HEK293 (cell line): ENCODE results near the gene CCDC112.
A peak's percentile ranks its signal among the peaks of the same experiment; 100 is the strongest.

Experiments used
- CTCF ChIA-PET: fragments of 350-600 bp; formaldehyde crosslinking; extraction: SDS; loops from one replicate; lab custom pipeline; 2021; ENCODE audit warnings: antibody characterized with exemption; lab: Yijun Ruan, JAX
- POLR2A ChIA-PET: fragments of 300-600 bp; formaldehyde crosslinking; extraction: SDS; loops from one replicate; lab custom pipeline; 2020; ENCODE audit warnings: antibody characterized with exemption, inconsistent platforms; lab: Yijun Ruan, JAX
- H3K27ac ChIP-seq: fragments of 200-500 bp; sonication (Bioruptor generic); 2 replicates; pipeline ENCODE4 v1.5.1; 2014; ENCODE audit warnings: low read depth, low read length, control low read depth, inconsistent platforms; ENCODE audit errors: extremely low read depth
- H3K36me3 ChIP-seq, 2 experiments: fragments of 200-500 bp in 1 of 2; sonication (Bioruptor generic) in 1 of 2; 1 replicate in 1 of 2; 2 replicates in 1 of 2; pipeline ENCODE4 v1.5.1; 2014 to 2017; ENCODE audit warnings: inconsistent platforms in 2 of 2, low read length in 2 of 2; ENCODE audit not compliant: control insufficient read depth in 2 of 2, insufficient read depth in 1 of 2
- H3K4me1 ChIP-seq: fragments of 200-500 bp; sonication (Bioruptor generic); 2 replicates; pipeline ENCODE4 v1.5.1; 2014; ENCODE audit warnings: mild to moderate bottlenecking, low read length, inconsistent platforms; ENCODE audit not compliant: control insufficient read depth, insufficient read depth
- H3K4me3 ChIP-seq: 2 replicates; pipeline ENCODE4 v1.5.1; 2011; ENCODE audit warnings: low read depth, mild to moderate bottlenecking, control low read depth, low read length, moderate library complexity
- H3K9me3 ChIP-seq: fragments of 200-500 bp; sonication (Bioruptor generic); 2 replicates; pipeline ENCODE4 v1.5.1; 2014; ENCODE audit warnings: low read depth, low read length, inconsistent platforms; ENCODE audit not compliant: control insufficient read depth, insufficient read depth
- ATF2 ChIP-seq: fragments of 450-650 bp; formaldehyde crosslinking; IDR thresholded peaks from 2 replicates; pipeline ENCODE4 v1.5.1; 2016; ENCODE audit warnings: missing biosample characterization, missing genetic modification characterization, low read depth
- PRDM1 ChIP-seq: fragments of 450-650 bp; formaldehyde crosslinking; IDR thresholded peaks from 2 replicates; pipeline ENCODE4; 2016; ENCODE audit warnings: missing biosample characterization, missing genetic modification characterization
- PRDM10 ChIP-seq: fragments of 450-650 bp; formaldehyde crosslinking; IDR thresholded peaks from 2 replicates; pipeline ENCODE4 v1.5.1; 2016; ENCODE audit warnings: missing biosample characterization, missing genetic modification characterization
- ZBTB10 ChIP-seq: fragments of 450-650 bp; formaldehyde crosslinking; IDR thresholded peaks from 2 replicates; pipeline ENCODE4 v1.5.1; 2016; ENCODE audit warnings: missing biosample characterization, missing genetic modification characterization
- ZBTB20 ChIP-seq: fragments of 450-650 bp; formaldehyde crosslinking; IDR thresholded peaks from 2 replicates; pipeline ENCODE4 v1.5.1; 2016; ENCODE audit warnings: missing biosample characterization, missing genetic modification characterization
- ZBTB26 ChIP-seq: fragments of 450-650 bp; formaldehyde crosslinking; optimal IDR thresholded peaks from 2 replicates; pipeline ENCODE3; 2016; ENCODE audit warnings: missing biosample characterization, mild to moderate bottlenecking, missing genetic modification characterization
- ZFP37 ChIP-seq: fragments of 450-650 bp; formaldehyde crosslinking; IDR thresholded peaks from 2 replicates; pipeline ENCODE4 v1.5.1; 2016; ENCODE audit warnings: missing biosample characterization, missing genetic modification characterization
- ZNF221 ChIP-seq: fragments of 450-650 bp; formaldehyde crosslinking; IDR thresholded peaks from 2 replicates; pipeline ENCODE4 v1.5.1; 2017; ENCODE audit warnings: missing biosample characterization, missing genetic modification characterization, borderline replicate concordance
- ZNF266 ChIP-seq: fragments of 450-650 bp; formaldehyde crosslinking; IDR thresholded peaks from 2 replicates; pipeline ENCODE4 v1.5.1; 2016; ENCODE audit warnings: missing biosample characterization, missing genetic modification characterization, low read depth
- ZNF274 ChIP-seq, 2 experiments: fragments of 200-500 bp in 1 of 2; fragments of 450-650 bp in 1 of 2; sonication (Bioruptor generic) in 1 of 2; formaldehyde crosslinking in 1 of 2; IDR thresholded peaks; 2 replicates each; pipeline versions ENCODE4 v1.5.1 to v1.6.1; 2014 to 2016; ENCODE audit warnings: borderline replicate concordance in 1 of 2, inconsistent platforms in 1 of 2, low read length in 1 of 2, missing biosample characterization in 1 of 2, missing genetic modification characterization in 1 of 2
- ZNF473 ChIP-seq: fragments of 450-650 bp; formaldehyde crosslinking; IDR thresholded peaks from 2 replicates; pipeline ENCODE4 v1.5.1; 2017; ENCODE audit warnings: missing biosample characterization, missing genetic modification characterization
- ZNF521 ChIP-seq: fragments of 450-650 bp; formaldehyde crosslinking; IDR thresholded peaks from 2 replicates; pipeline ENCODE4 v1.5.1; 2017; ENCODE audit warnings: missing biosample characterization, mild to moderate bottlenecking, missing genetic modification characterization
- ZNF548 ChIP-seq: fragments of 450-650 bp; formaldehyde crosslinking; IDR thresholded peaks from 2 replicates; pipeline ENCODE4 v1.5.1; 2016; ENCODE audit warnings: missing biosample characterization, missing genetic modification characterization
- ZNF558 ChIP-seq: fragments of 450-650 bp; formaldehyde crosslinking; IDR thresholded peaks from 2 replicates; pipeline ENCODE4 v1.5.1; 2016; ENCODE audit warnings: missing biosample characterization, missing genetic modification characterization
- ZNF629 ChIP-seq: fragments of 450-650 bp; formaldehyde crosslinking; IDR thresholded peaks from 2 replicates; pipeline ENCODE4 v1.5.1; 2017; ENCODE audit warnings: missing biosample characterization, missing genetic modification characterization
- ZNF645 ChIP-seq: fragments of 450-650 bp; formaldehyde crosslinking; IDR thresholded peaks from 2 replicates; pipeline ENCODE4; 2016; ENCODE audit warnings: missing biosample characterization, missing genetic modification characterization

The CCDC112 gene

GRCh38 chr5:115319007-115319406 is 22.6 kb upstream of the CCDC112 start:
- peak; percentile 44 for TF ChIP-seq ATF2
- TF ChIP-seq ZBTB10 (tag by site-specific recombination) = no peak
- Histone ChIP-seq H3K27ac (no peak overlapping the region), H3K4me1 (no peaks in the 10 kb centered on the region), H3K4me3 (no peak overlapping the region), H3K9me3 (no peaks in the 10 kb centered on the region), H3K36me3 (no peaks in the 10 kb centered on the region)
- CTCF ChIA-PET = interaction anchor here (0.6 to 1.2 kb wide), 4 partner anchors 10 to 780 kb away, joined by 3 to 4 read pairs (median 4); no protein-coding TSS in a partner anchor
- POLR2A ChIA-PET = no interaction called here

GRCh38 chr5:115317736-115318135 is 21.3 kb upstream of the CCDC112 start:
- H3K9me3 ChIP-seq = no peaks in the 10 kb centered on the region
- ChIA-PET POLR2A (no interaction called here), CTCF (no interaction called here)
- no peak for TF ChIP-seq ZFP37 (tag by site-specific recombination)
- no peak for TF ChIP-seq ZNF548
- no peak for TF ChIP-seq ZNF521 (tag by site-specific recombination)
- TF ChIP-seq ZNF221 (tag by site-specific recombination) = no peak
- no peak for TF ChIP-seq ZBTB20 (tag by site-specific recombination)
- no peak for TF ChIP-seq ZNF473 (tag by site-specific recombination)
- no peak for TF ChIP-seq ZBTB26
- TF ChIP-seq PRDM10 (tag by site-specific recombination) = no peak
- TF ChIP-seq ZNF274 (IDR thresholded peaks at IDR 0.05; ENCODE audit: low read length) = no peak
- no peak for TF ChIP-seq ZNF274 (tag by site-specific recombination; IDR thresholded peaks at IDR 0.05; ENCODE audit: borderline replicate concordance)
- TF ChIP-seq PRDM1 (tag by site-specific recombination) = no peak
- no peak for TF ChIP-seq ZNF629 (tag by site-specific recombination)
- no peak for TF ChIP-seq ZNF558
- no peak for TF ChIP-seq ZNF645
- no peak for TF ChIP-seq ZNF266 (tag by site-specific recombination)
- no peaks in the 10 kb centered on the region for H3K36me3 ChIP-seq
- H3K27ac ChIP-seq = no peak overlapping the region
- H3K4me3 ChIP-seq = no peak overlapping the region
- H3K4me1 ChIP-seq = no peaks in the 10 kb centered on the region
